K562 (cell line): ENCODE data around the gene SPHK2. TPM values are rescaled to one million over a fixed set of nuclear protein-coding genes. Genes with fewer than 3 reads are reported as not detected.

Experiments
- CHD1 ChIP-seq: fragments of 200-600 bp; sonication (generic); IDR thresholded peaks from one replicate; pipeline ENCODE4 v1.6.1; 2012; ENCODE audit warnings: mild to moderate bottlenecking, moderate library complexity, low read length, inconsistent platforms
- CTBP1 ChIP-seq: fragments of 450-650 bp; IDR thresholded peaks from 2 replicates; pipeline ENCODE4 v1.6.1; 2016; ENCODE audit warnings: borderline replicate concordance
- EGR1 ChIP-seq: fragments of 450-650 bp; conservative IDR thresholded peaks from 2 replicates; pipeline ENCODE4 v1.6.1; 2017; ENCODE audit warnings: mild to moderate bottlenecking
- HDGF ChIP-seq: fragments of 450-650 bp; IDR thresholded peaks from 2 replicates; pipeline ENCODE4 v1.6.1; 2016
- ILK ChIP-seq: fragments of 450-650 bp; IDR thresholded peaks from 2 replicates; pipeline ENCODE4 v1.6.1; 2016; ENCODE audit warnings: missing genetic modification characterization, low read depth, mild to moderate bottlenecking, missing compliant biosample characterization, moderate library complexity, borderline replicate concordance
- NFE2L1 ChIP-seq: fragments of 450-650 bp; IDR thresholded peaks from 2 replicates; pipeline ENCODE4 v1.6.1; 2016; ENCODE audit warnings: missing genetic modification characterization, low read depth, mild to moderate bottlenecking, missing compliant biosample characterization, moderate library complexity, borderline replicate concordance
- PATZ1 ChIP-seq: fragments of 250-450 bp; sonication (Bioruptor Pico); IDR thresholded peaks from 2 replicates; pipeline ENCODE4 v1.5.0; 2020; ENCODE audit warnings: mild to moderate bottlenecking, borderline replicate concordance
- RBM22 ChIP-seq: fragments of 200-400 bp; formaldehyde crosslinking; IDR thresholded peaks from 2 replicates; pipeline ENCODE4 v1.6.1; 2018; ENCODE audit warnings: low read length, low read depth; ENCODE audit not compliant: poor library complexity, severe bottlenecking
- SAFB ChIP-seq: fragments of 200-400 bp; formaldehyde crosslinking; IDR thresholded peaks from 2 replicates; pipeline ENCODE4 v1.6.1; 2017; ENCODE audit warnings: low read depth, low read length, borderline replicate concordance
- ZBTB9 ChIP-seq: fragments of 450-650 bp; formaldehyde crosslinking; IDR thresholded peaks from 2 replicates; pipeline ENCODE4 v1.4.0; 2020; ENCODE audit warnings: mild to moderate bottlenecking, moderate library complexity
- ZNF197 ChIP-seq: fragments of 200-800 bp; sonication (Bioruptor generic); IDR thresholded peaks from 2 replicates; pipeline ENCODE4 v1.6.1; 2016; ENCODE audit warnings: low read depth, missing genetic modification characterization, missing compliant biosample characterization
- polyA plus RNA-seq, 8 experiments: library from polyadenylated mRNA; depleted of rRNA in 4 of 8; stranded (reverse) in 5 of 8; unstranded in 3 of 8; fragments of >200 nt; fragmentation: Nextera tagmentation in 2 of 8; fragmentation: Illumina TruSeq in 1 of 8; extraction: Ambion mirVana in 2 of 8; extraction: Trizol in 1 of 8; gene quantifications; 2 replicates each; pipeline versions ENCODE4 v1.2.1 to v1.2.3, GENCODE V29; 2011 to 2014; ENCODE audit warnings: inconsistent platforms in 1 of 8, missing spikeins in 1 of 8
- total RNA-seq, 7 experiments: library from RNA; depleted of rRNA in 6 of 7; stranded (reverse); fragments of >200 nt in 6 of 7; fragmentation: Illumina TruSeq in 2 of 7; extraction: Trizol in 2 of 7; gene quantifications; 2 replicates each; pipeline versions ENCODE4 v1.2.1 to v1.2.3, GENCODE V29; 2011 to 2021; ENCODE audit warnings: low replicate concordance in 1 of 7
- TF ChIP-seq, protein P1 (sequence below), 2 experiments: fragments of 450-650 bp; IDR thresholded peaks; 2 replicates each; pipeline ENCODE4 v1.6.1; 2016; ENCODE audit warnings: mild to moderate bottlenecking in 2 of 2, borderline replicate concordance in 1 of 2, low read depth in 1 of 2, moderate library complexity in 1 of 2
- TF ChIP-seq, protein P2 (sequence below): fragments of 450-650 bp; IDR thresholded peaks from 2 replicates; pipeline ENCODE4 v1.6.1; 2016; ENCODE audit warnings: borderline replicate concordance

SPHK2 gene
- total and polyA plus RNA-seq, 9 of the 15 experiments (the other 6 are each of a cell fraction or from before 2014, with no cell fraction given): 0.10 to 15.2 (median 2.9) TPM

GRCh38 chr19:48644839-48645619 lies 25.7 kb downstream of the SPHK2 start (continued):
- TF ChIP-seq, protein P1, sequence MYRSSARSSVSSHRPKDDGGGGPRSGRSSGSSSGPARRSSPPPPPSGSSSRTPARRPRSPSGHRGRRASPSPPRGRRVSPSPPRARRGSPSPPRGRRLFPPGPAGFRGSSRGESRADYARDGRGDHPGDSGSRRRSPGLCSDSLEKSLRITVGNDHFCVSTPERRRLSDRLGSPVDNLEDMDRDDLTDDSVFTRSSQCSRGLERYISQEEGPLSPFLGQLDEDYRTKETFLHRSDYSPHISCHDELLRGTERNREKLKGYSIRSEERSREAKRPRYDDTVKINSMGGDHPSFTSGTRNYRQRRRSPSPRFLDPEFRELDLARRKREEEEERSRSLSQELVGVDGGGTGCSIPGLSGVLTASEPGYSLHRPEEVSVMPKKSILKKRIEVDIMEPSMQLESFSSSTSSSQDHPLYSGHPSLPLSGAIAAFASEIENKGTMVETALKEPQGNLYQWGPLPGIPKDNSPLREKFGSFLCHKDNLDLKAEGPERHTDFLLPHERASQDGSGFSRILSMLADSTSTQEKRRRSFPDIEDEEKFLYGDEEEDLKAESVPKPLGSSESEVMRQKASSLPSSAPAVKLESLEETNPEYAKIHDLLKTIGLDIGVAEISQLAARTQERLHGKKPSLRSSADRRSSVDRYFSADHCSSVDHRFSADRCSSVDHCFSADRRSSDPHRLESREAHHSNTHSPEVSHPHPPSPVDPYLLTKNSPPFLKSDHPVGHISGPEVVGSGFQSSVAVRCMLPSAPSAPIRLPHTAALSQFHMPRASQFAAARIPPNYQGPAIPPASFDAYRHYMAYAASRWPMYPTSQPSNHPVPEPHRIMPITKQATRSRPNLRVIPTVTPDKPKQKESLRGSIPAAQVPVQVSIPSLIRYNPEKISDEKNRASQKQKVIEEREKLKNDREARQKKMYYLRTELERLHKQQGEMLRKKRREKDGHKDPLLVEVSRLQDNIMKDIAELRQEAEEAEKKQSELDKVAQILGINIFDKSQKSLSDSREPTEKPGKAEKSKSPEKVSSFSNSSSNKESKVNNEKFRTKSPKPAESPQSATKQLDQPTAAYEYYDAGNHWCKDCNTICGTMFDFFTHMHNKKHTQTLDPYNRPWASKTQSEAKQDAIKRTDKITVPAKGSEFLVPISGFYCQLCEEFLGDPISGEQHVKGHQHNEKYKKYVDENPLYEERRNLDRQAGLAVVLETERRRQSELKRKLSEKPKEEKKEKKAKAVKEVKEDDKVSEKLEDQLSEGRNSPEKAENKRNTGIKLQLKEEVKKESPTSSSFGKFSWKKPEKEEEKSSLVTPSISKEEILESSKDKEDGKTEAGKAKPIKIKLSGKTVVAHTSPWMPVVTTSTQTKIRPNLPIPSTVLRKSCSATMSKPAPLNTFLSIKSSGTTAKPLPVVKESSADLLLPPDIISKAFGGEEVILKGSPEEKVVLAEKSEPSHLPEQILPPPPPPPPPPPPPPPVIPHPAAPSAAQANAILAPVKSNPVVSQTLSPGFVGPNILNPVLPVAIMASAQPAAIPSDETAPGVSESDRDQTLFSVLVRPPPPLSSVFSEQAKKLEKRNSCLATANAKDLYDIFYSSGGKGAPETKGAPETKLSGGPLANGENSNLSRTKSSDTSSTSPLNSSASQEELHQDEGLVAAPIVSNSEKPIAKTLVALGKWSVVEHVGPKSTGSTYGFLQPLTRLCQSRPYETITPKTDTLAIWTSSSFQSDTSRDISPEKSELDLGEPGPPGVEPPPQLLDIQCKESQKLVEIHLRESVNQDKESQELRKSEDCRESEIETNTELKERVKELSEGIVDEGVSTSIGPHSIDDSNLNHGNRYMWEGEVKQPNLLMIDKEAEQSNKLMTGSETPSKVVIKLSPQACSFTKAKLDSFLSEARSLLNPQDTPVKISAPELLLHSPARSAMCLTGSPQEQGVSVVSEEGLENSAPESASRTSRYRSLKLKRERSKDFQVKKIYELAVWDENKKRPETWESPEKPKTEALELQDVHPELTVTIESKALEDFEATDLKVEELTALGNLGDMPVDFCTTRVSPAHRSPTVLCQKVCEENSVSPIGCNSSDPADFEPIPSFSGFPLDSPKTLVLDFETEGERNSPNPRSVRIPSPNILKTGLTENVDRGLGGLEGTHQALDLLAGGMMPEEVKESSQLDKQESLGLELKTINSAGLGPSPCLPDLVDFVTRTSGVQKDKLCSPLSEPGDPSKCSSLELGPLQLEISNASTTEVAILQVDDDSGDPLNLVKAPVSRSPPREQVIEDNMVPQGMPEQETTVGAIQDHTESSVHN (IDR thresholded peaks at IDR 0.05; ENCODE audit: borderline replicate concordance in 1 of 2, low read depth in 1 of 2): no peak
- TF ChIP-seq HDGF (no peak), PATZ1 (CRISPR knock-in tag) (no peak), ZBTB9 (CRISPR knock-in tag) (no peak), CTBP1 (no peak), NFE2L1 (tag) (no peak), SAFB (no peak), RBM22 (no peak), ILK (tag) (no peak), EGR1 (peak; percentile 95), CHD1 (no peak), ZNF197 (CRISPR knock-in tag) (peak; percentile 96)
- TF ChIP-seq, protein P2, sequence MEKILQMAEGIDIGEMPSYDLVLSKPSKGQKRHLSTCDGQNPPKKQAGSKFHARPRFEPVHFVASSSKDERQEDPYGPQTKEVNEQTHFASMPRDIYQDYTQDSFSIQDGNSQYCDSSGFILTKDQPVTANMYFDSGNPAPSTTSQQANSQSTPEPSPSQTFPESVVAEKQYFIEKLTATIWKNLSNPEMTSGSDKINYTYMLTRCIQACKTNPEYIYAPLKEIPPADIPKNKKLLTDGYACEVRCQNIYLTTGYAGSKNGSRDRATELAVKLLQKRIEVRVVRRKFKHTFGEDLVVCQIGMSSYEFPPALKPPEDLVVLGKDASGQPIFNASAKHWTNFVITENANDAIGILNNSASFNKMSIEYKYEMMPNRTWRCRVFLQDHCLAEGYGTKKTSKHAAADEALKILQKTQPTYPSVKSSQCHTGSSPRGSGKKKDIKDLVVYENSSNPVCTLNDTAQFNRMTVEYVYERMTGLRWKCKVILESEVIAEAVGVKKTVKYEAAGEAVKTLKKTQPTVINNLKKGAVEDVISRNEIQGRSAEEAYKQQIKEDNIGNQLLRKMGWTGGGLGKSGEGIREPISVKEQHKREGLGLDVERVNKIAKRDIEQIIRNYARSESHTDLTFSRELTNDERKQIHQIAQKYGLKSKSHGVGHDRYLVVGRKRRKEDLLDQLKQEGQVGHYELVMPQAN: no peak
